RWPE1 (cell line): ENCODE measurements around the gene SCYL1.

Experiments used
- CTCF ChIA-PET: fragments of 350-600 bp; sonication (Branson Sonifier 250); formaldehyde crosslinking; extraction: SDS; loops from one replicate; lab custom pipeline; 2021; lab: Yijun Ruan, JAX
- POLR2A ChIA-PET: fragments of 400-600 bp; formaldehyde crosslinking; extraction: SDS; loops from one replicate; lab custom pipeline; 2020; ENCODE audit warnings: antibody characterized with exemption; ENCODE audit not compliant: low non-redundant PET; lab: Yijun Ruan, JAX
- DNase-seq: peaks from one replicate; pipeline ENCODE4 v3.0.0; 2012; ENCODE audit warnings: low spot score
- H3K27ac ChIP-seq: fragments of 450-650 bp; 2 replicates; pipeline ENCODE4 v1.5.1; 2017
- CTCF ChIP-seq: fragments of 450-650 bp; conservative IDR thresholded peaks from 2 replicates; pipeline ENCODE4 v1.5.1; 2017; ENCODE audit warnings: low read depth, mild to moderate bottlenecking

SCYL1 gene

GRCh38 chr11:65524741-65525545 is at the start of gene SCYL1:
Gene SCYL1, plus strand, starts transcription at chr11:65525083. Its CDS starts 71 bp downstream, at chr11:65525154.
- ChIA-PET POLR2A (interaction anchor here (0.5 kb wide), 1 partner anchor 42 kb away, joined by 5 read pairs; no protein-coding TSS in a partner anchor), CTCF (interaction anchor here (1.1 kb wide), 1 partner anchor 15 kb away, joined by 5 read pairs; no protein-coding TSS in a partner anchor)
- peak; percentile 87 for DNase-seq
- peak within 1 kb of the TSS; percentile 77 for H3K27ac ChIP-seq
- TF ChIP-seq CTCF = no peak

- POLR2A ChIA-PET = interaction anchor here (1.0 to 2.5 kb wide), 5 partner anchors 9 to 25 kb away, joined by 3 to 19 read pairs (median 6); partner anchors contain the start of gene MALAT1
- peak overlapping the region; percentile 99 for H3K27ac ChIP-seq
- CTCF ChIA-PET = interaction anchor here (0.7 to 0.8 kb wide), 2 partner anchors 21 to 95 kb away, joined by 3 to 4 read pairs; no protein-coding TSS in a partner anchor
These were observed 48.2 kb upstream of the SCYL1 start for GRCh38 chr11:65476632-65477148.

GRCh38 chr11:65477149-65477965 is 47.5 kb upstream of the SCYL1 start:
- peak; percentile 94 for DNase-seq
- CTCF ChIA-PET = interaction anchor here (0.6 to 0.8 kb wide), 2 partner anchors 63 to 94 kb away, joined by 3 to 4 read pairs; no protein-coding TSS in a partner anchor
- POLR2A ChIA-PET = interaction anchor here (0.5 to 2.5 kb wide), 15 partner anchors 9 to 57 kb away, joined by 3 to 19 read pairs (median 5); partner anchors contain the start of gene MALAT1
- H3K27ac ChIP-seq = peak overlapping the region; percentile 99
- no peak for TF ChIP-seq CTCF

More at GRCh38 chr11:65476632-65477148, 48.2 kb upstream of the SCYL1 start:
- DNase-seq = no peak
- no peak for TF ChIP-seq CTCF

- CTCF ChIA-PET = interaction anchor here (1.2 kb wide), 1 partner anchor 13 kb away, joined by 3 read pairs; no protein-coding TSS in a partner anchor
- TF ChIP-seq CTCF = no peak
- H3K27ac ChIP-seq = peak overlapping the region; percentile 99
- POLR2A ChIA-PET = interaction anchor here (0.5 to 2.5 kb wide), 7 partner anchors 14 to 29 kb away, joined by 3 to 19 read pairs (median 6); no protein-coding TSS in a partner anchor
- DNase-seq = no peak
These were observed 46.3 kb upstream of the SCYL1 start for GRCh38 chr11:65478388-65479183.

- DNase-seq = no peak
- POLR2A ChIA-PET = interaction anchor here (0.7 to 2.4 kb wide), 5 partner anchors 14 to 24 kb away, joined by 3 to 17 read pairs (median 3); no protein-coding TSS in a partner anchor
- no peak; the same call in 1 of the 2 replicates for TF ChIP-seq CTCF
- peak overlapping the region; percentile 99 for H3K27ac ChIP-seq
- CTCF ChIA-PET = interaction anchor here (0.7 to 1.2 kb wide), 3 partner anchors 12 to 20 kb away, joined by 3 to 4 read pairs (median 3); no protein-coding TSS in a partner anchor
These were observed 45.4 kb upstream of the SCYL1 start for GRCh38 chr11:65479184-65480145.
